Stimulated activated CD4-positive, alpha-beta T cell treated with anti-CD3 and anti-CD28 coated beads, Interleukin-2, amount 100 ng/mL, for 4 hours (primary cell): ENCODE measurements around the gene PAK1IP1.
"Not testable (repeated sequence)": the region's sequence is repeated elsewhere in the genome, so short reads cannot be mapped to it uniquely, and the experiment has no call there.

Experiments used
- DNase-seq: peaks from one replicate; pipeline ENCODE4 v3.0.0-alpha.2; 2020; ENCODE audit warnings: low read depth

Gene PAK1IP1

DNA sequence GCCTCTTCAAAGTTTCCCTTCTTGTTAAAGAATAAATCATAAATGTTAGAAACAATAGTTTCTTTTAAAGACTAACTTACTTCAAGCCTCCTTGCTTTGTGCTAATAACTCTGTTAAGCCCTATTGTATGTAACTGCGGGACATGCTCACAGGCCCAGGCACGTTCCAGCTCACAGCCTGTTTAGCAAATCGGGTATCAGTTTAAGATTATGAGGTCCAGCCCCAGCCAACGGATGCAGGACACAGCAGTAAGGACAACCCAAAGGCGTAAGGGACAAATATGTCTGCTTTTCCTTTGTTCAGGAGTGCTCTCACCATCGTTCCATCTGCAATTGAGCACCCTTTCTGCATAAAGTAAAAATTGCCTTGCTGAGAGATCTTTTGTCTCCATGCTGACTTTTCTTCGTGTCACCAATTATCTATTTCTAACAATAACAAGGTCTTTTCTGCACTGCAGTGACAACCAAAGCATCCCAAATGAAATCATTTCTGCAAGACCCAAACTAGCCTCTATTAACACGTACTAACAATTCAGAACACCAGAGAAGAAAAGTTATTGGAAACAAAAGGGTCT is 1.7 kb upstream of the PAK1IP1 start:
- DNase-seq = no peak

DNA sequence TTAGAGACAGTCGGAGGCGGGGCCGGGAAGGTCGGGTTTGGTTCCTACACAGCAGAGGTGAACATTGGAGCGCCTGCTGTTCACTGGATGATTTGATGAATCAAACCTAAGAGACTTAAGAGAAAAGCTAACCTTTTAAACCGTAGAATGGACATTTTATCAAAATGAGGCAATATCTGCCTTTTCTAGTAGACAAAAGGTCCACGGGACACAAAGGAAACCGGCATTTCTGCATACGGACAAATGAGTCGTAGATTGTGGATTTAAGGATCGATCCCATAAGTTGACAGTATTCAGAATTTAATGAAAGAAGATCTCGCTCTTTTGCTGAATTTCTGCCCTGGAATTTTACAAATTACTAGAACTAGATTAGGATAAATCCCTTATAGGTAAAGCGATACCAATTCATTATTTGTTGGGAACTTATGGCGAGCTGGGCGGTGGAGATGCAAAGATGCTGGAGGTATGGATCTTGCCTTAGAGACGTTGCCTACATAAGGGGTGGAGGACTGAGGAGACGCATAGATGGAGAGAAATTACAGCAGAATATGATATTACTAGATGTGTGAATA is 400 bp downstream of the PAK1IP1 start:
- no peak for DNase-seq

DNA sequence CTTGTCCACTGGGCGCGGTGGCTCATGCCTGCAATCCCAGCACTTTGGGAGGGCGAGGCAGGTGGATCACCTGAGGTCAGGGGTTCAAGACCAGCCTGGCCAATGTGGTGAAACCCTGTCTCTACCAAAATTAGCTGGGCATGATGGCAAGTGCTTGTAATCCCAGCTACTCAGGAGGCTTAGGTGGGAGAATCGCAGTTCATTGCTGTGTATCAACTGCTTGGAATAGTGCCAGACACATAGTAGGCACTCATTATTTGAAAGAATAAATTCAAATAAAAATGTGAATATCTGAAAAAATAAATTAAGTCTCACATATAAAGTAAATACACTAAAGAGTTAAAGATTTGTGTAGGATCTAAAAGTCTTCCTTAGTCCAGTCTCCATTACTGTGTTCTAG is 1.9 kb downstream of the PAK1IP1 start:
- DNase-seq = no peak

DNA sequence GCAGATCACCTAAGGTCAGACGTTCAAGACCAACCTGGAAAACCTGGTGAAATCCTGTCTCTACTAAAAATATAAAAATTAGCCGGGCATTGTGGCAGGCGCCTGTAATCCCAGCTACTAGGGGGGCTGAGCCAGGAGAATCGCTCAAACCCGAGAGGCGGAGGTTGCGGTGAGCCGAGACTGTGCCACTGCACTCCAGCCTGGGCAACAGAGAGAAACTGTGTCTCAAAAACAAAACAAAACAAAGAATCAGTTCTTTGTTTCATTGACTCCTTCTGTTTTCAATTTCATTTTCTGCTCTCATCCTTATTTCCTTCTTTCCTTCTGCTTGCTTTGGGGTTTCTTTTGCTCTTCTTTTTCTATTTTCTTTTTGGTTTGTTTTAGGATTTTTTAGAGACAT is 19.2 kb downstream of the PAK1IP1 start:
- no peak for DNase-seq

DNA sequence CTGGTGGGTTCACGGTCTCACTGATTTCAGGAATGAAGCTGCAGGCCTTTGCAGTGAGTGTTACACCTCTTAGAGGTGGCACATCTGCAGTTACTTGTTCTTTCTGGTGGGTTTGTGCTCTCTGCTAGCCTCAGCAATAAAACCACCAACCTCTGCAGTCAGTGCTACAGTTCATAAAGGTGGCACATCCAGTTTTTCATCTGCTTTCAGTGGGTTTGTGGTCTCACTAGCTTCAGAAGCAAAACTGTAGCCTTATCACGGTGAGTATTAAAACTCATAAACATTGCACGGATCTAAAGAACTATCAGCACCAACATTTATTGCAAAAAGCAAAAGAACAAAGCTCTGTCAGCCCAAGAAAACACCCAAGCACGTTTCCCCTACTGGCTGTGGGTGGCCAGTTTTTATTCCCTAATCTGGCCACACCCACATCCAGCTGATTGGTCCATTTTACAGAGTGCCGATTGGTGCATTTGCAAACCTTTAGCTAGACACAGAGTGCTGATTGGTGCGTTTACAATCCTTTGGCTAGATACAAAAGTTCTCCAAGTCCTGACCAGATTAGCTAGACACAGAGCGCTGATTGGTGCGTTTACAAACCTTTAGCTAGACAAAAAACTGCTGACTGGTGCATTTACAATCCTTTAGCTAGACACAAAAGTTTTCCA is 24.7 kb downstream of the PAK1IP1 start:
- no peak for DNase-seq

DNA sequence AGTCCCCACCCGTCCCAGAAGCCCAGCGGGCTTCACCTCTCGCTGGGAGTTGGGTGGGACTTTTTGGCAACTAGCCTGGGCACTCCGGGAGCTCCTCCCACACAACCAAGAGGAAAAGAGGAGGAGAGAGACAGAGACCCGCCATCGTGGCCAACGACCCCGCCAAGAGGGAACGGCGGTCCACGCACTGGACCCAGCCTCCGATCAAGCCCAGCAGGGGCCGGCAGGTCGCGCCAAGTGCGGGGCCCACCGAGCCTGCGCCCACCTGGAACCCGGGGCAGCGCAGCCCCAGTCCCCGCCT is 25.1 kb downstream of the PAK1IP1 start:
- no peak for DNase-seq

DNA sequence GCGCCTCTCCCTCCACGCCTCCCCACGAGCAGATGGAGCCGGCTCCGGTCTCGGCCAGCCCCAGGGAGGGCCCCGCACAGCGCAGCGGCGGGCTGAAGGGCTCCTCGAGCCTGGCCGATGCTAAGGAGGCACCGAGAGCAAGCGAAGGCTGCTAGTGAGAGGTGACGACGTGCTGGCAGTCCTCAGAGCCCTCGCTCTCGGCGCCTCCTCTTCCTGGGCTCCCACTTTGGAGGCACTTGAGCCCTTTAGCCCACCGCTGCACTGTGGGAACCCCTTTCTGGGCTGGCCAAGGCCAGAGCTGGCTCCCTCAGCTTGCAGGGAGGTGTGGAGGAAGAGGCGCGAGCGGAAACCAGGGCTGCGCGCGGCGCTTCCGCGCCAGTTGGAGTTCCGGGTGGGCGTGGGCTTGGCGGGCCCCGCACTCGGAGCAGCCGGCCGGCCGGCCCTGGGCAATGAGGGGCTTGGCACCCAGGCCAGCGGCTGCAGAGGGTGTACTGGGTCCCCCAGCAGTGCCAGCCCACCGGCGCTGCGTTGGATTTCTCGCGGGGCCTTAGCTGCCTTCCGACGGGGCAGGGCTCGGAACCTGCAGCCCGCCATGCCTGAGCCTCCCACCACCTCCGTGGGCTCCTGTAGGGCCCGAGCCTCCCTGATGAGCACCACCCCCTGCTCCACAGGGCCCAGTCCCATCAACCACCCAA is 25.6 kb downstream of the PAK1IP1 start:
- DNase-seq = peak; percentile 24

DNA sequence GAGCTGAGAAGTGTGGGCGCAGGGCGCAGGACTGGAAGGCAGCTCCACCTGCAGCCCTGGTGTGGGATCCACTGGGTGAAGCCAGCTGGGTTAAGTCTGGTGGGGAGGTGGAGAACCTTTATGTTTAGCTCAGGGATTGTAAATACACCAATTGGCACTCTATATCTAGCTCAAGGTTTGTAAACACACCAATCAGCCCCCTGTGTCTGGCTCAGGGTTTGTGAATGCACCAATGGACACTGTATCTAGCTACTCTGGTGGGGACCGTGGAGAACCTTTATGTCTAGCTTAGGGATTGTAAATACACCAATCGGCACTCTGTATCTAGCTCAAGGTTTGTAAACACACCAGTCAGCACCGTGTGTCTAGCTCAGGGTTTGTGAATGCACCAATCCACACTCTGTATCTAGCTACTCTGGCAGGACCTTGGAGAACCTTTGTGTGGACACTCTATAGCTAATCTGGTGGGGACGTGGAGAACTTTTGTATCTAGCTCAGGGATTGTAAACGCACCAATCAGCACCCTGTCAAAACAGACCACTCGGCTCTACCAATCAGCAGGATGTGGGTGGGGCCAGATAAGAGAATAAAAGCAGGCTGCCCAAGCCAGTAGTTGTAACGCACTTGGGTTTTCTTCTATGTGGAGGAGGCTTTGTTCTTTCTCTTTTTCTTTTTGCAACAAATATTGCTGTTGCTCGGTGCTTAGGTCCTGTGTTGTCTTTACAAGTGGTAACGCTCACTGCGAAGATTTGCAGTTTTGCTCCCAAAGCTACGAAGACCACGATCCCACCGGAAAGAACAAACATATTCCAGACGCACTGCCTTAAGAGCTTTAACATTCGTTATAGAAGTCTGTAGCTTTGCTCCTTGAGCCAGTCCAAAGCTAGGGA is 26.4 kb downstream of the PAK1IP1 start:
- DNase-seq = not testable (repeated sequence)

DNA sequence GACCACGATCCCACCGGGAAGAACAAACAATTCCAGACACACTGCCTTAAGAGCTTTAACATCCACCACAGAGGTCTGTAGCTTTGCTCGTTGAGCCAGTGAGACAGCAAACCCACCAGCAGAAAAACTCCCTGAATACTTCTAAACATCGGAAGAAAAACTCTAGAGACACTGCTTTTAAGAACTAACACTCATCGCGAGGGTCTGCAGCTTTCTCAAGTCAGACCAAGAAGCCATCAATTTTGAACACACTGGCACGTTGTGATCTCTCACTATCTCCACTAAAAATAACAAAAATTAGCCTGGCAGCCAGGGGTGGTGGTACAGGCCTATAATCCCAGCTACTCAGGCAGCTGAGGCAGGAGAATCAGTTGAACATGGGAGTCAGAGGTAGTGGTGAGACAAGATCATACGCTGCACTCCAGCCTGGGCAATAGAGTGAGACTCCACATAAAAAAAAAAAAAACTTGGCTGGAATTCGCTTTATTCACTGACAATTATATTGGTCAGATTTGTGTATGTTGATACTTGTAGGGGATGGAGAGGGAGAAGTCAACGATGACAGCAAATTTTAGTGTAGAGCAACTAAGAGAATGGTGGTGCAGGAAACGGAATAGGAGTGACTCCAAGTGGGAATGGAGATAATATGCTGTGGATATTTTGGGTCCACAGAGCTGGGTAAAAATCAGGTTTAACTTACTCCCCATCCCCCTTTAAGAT is 27.2 kb downstream of the PAK1IP1 start:
- DNase-seq = no peak

DNA sequence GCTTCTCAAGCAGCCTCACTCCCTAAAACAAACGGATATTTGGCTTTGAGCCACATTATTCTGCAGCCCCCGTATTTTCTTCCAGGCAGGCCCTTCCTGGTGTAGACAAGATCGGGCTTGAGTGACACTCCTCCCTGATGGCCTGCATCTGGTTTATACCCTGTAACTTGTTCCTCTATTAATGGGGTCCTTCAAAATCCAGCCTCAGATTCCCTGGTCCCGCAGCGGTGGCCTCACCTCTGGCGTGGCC is 27.7 kb downstream of the PAK1IP1 start:
- no peak for DNase-seq

DNA sequence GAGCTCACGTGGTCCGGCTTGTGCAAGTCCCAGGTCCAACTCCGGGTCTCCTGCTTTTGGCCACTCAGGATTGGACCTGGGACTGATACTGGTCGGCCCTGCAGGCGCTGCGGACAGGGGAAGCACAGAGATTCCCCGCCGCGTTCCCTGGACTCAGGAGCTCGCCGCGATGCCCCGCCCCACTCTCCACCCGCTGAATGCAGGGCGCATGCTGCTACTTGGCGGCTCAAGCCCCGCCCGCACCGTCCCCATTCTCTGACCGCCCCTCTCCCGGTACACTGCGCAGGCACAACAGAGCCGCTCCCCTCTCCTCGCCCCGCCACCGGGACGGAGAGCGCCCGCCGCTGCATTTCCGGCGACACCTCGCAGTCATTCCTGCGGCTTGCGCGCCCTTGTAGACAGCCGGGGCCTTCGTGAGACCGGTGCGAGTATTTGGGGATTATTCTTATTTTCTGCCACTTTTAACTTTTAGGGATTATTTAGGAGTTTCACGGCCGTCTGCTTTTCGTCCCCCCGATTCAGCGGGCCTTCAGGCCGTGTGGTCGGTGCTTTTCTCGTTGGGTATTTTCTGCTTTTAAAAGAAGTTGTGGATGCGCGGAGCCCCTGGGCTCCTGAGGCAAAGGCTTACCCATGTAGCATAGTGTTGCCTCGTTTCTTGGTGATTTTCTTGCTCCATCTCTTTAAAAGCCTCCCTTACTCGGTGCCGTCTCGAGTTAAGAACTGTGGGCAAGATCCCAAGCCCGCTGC is 28.2 kb downstream of the PAK1IP1 start, which contains the start of gene TMEM14C:
TSS of gene TMEM14C (plus strand) at position 251 of the 747 bp plus-strand sequence. CDS start 1,544 bp downstream, outside the sequence.
- DNase-seq = peak; percentile 70

DNA sequence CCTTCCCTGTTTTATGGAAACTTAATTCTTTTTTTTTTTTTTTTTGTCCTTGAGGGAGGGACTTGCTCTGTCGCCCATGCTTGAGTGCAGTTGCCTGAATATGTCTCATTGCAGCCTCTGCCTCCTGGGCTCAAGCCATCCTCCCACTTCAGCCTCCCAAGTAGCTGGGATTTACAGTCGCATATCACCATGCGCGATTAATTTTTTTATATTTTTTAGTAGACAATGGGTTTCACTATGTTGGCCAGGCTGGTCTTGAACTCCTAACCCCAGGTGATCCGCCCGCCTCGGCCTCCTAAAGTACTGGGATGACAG is 28.8 kb downstream of the PAK1IP1 start:
- DNase-seq = no peak

DNA sequence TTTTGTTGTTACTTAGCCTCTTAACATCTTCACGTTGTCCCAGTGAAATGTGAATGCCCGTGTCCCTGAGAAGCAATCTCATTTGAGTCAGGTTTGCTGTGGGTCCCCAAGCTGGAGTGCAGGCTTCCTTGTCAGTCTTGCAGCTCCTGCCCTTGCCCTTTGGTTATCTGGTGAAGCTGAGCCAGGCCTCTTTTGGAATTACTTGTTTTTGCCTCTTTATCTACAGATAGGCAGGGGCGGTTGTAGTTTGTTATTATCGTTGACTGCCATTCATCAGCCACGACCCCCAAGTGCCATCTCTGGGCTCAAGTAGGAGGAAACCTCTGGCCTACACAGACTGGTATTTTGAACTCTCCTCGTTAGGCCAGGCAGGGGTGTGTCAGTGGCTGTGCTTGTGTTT is 30.3 kb downstream of the PAK1IP1 start:
- DNase-seq = no peak

DNA sequence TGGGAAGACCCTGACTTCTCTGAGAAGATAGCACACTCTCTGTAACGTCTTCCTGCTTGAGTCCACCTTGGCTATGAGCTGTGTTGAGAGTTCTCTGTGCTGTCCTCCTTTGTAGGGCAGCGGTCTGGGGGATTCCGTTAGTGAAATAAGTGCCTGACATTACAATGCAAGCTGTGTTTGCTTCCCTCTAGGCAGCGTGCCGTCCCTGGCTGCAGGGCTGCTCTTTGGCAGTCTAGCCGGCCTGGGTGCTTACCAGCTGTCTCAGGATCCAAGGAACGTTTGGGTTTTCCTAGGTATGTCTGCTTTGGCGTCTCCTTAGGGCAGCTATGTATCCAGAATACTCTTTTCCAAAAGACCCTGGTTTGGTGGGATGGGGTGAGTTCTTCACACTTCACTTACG is 30.9 kb downstream of the PAK1IP1 start:
- DNase-seq = no peak

DNA sequence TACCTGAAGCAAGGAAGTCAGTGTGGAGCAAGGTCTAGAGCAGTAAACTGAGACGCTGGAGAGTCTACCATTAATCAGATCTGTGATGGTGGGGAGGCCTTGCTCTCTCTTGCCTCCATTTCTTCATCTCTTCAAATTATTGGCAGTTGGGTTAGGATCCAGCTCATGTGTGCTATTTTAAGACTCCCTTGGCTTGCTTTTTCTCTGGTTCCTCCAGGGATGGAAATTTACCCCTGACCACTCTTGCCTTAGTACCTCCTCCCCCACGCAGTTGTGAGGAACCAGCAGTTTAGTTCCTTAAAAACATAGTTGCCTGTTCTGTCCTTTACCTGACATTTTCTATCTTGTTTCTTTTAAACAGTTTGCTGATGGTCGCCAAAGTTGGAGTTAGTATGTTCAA is 35.5 kb downstream of the PAK1IP1 start:
- DNase-seq = no peak

DNA sequence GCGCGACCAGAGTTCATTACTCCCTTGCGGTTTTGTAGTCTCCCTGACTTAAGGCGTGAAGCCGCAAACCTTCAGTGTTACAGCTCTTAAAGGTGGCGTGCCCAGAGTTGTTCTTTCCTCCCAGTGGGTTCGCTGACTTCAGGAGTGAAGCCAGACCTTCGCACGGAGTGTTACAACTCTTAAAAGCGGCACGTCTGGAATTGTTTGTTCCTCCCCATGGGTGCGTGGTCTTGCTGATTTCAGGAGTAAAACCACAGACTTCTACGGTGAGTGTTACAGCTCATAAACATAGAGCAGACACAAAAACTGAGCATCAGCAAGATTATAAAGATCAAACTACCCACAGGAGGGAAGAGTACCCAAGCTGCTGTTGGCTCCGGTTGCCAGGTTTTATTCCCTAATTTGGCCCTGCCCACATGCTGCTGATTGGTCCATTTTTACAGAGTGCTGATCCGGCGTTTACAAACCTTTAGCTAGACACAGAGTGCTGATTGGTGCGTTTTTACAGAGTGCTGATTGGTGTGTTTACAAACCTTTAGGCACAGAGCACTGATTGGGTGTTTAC is 38.5 kb downstream of the PAK1IP1 start:
- DNase-seq = no peak

DNA sequence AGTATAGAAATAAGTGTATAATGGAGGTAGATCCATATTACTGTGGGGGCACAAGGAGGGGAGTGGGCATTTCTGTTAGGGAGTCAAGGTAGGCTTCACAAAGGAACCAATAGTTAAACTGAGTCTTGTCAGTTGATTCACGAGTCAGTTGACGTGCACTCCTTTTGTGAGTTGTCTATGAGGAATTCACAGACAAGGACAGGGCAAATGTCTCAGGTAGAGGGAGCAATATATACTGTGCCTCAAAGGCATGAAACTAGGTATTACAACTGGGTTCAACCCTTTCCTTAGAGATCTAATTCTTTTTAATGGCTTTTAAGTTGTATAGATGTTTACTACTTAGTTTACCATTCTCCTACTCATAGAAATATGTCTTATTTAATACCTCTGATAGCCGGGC is 39.1 kb downstream of the PAK1IP1 start:
- no peak for DNase-seq

DNA sequence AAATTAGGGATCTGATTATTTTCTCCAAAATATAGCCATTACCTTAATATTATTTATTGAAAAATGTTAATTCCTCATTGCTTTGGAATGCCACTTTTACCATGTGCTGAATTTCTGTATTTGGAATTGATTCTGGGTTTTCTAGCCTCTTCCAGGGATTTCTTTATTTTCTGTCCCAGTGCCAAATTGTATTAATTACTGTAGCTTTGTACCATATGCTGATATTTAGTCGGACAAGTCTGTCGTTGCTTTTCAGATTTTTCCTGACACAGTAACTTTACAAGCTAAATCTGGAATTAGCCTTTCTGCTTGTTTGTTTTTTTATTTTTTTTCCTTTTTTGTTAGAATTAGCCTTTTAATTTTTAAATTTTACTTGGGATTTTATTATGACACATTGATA is 42.0 kb downstream of the PAK1IP1 start:
- DNase-seq = no peak

DNA sequence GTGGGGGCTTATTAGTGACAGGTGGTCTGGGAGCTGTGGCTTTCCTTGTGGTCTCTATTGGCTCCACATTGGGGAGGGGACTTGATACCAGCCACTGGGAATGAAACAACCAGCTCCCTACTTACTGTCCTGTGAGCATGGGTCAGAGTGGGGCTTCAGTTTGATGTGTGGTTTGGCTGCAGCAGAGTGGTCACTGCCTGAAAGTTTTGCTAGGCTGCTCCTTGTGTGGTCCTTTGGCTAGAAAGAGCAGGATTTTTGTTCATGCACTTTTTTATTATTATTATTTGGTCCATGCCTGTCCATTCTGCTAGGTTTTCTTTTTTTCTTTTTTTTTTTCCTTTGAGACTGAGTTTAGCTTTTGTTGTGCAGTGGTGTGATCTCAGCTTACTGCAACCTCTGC is 45.3 kb downstream of the PAK1IP1 start:
- no peak for DNase-seq

DNA sequence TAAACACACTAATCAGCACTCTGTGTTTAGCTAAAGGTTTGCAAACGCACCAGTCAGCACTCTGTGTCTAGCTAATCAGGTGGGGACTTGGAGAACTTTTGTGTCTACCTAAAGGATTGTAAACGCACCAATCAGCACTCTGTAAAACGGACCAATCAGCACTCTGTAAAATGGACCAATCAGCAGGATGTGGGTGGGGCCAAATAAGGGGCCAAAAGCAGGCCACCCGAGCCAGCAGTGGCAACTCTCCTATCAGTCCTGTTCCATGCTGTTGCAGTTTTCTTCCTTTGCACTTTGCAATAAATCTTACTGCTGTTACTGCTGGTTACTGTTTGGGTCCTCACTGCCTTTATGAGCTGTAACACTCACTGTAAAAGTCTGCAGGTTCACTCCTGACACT is 46.9 kb downstream of the PAK1IP1 start:
- DNase-seq = not testable (repeated sequence)

DNA sequence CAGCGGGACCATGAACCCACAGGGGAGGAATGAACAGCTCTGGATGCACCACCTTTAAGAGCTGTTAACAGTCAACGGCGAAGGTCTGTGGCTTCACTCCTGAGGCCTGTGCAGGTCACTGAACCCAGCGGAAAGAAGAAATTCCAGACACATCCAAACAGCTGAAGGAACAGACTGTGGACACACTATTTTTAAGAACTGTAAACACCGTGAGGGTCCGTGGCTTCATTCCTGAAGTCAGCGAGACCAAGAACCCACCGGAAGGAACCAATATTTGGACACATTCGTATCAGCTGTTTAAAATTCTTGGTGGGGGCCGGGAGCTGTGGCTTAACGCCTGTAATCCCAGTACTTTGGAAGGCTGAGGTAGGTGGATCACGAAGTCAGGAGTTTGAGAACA is 47.5 kb downstream of the PAK1IP1 start:
- no peak for DNase-seq
